Measurements from ENCODE around the gene GZF1.

The GZF1 gene

DNA sequence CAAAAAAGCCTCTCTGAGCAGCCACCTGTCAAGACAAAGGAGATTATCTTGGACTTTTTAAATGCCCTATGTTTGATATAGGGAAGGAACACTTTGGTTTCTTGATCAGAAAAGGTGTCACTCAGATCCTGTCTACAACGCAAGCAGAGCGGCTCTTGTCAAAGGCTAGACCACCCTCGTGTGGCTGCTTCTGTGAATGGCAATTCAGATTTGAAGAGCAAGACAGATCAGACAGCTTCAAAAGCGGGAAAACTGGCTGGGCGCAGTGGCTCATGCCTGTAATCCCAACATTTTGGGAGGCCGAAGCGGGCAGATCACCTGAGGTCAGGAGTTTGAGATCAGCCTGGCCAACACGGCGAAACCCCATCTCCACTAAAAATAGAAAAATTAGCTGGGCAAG is 21.5 kb upstream of the GZF1 start:
- H3K4me3 ChIP-seq (ENCODE audit: low read depth, low read length) = no peak overlapping the region

DNA sequence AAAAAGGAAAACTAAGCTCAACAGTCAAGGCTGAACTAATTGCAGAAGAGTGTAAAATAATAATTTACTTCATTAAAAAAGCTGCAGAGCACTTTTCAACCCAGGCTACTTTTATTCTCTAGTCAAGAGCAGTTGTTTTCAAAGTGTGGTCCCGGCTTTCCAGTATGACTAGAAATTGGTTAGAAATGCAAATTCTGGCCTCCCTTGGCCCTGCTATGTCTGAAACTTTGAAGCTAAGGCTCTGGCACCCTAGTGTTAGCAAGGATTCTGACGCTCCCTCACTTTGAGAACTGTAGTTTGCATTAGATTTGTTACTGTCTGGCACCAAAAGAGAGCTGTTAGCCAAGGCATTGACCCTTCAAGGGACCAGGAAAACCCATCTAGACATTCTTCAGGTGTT is 20.9 kb upstream of the GZF1 start:
- Histone ChIP-seq H3K9ac (no peak overlapping the region), H3K36me3 (ENCODE audit: control insufficient read depth, insufficient read depth, low read length) (no peaks in the 10 kb centered on the region), H3K79me2 (no peaks in the 10 kb centered on the region), H3K9me3 (ENCODE audit: control insufficient read depth, low read length) (no peaks in the 10 kb centered on the region), H3K4me1 (no peaks in the 10 kb centered on the region), H3K4me2 (ENCODE audit: low read length) (no peak overlapping the region), H3K27me3 (ENCODE audit: control insufficient read depth, insufficient read depth, low read length) (no peaks in the 10 kb centered on the region), H3K27ac (no peak overlapping the region), H3K4me3 (ENCODE audit: low read depth, low read length) (no peak overlapping the region), H2AFZ (no peak overlapping the region)
- TF ChIP-seq, protein P1, sequence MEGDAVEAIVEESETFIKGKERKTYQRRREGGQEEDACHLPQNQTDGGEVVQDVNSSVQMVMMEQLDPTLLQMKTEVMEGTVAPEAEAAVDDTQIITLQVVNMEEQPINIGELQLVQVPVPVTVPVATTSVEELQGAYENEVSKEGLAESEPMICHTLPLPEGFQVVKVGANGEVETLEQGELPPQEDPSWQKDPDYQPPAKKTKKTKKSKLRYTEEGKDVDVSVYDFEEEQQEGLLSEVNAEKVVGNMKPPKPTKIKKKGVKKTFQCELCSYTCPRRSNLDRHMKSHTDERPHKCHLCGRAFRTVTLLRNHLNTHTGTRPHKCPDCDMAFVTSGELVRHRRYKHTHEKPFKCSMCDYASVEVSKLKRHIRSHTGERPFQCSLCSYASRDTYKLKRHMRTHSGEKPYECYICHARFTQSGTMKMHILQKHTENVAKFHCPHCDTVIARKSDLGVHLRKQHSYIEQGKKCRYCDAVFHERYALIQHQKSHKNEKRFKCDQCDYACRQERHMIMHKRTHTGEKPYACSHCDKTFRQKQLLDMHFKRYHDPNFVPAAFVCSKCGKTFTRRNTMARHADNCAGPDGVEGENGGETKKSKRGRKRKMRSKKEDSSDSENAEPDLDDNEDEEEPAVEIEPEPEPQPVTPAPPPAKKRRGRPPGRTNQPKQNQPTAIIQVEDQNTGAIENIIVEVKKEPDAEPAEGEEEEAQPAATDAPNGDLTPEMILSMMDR (IDR thresholded peaks at IDR 0.05) = no peak

More for the DNA sequence above, 21.5 kb upstream of the GZF1 start:
- Histone ChIP-seq H3K79me2 (no peaks in the 10 kb centered on the region), H3K4me1 (no peaks in the 10 kb centered on the region), H3K36me3 (ENCODE audit: control insufficient read depth, insufficient read depth, low read length) (no peaks in the 10 kb centered on the region), H3K27ac (no peak overlapping the region), H3K9ac (no peak overlapping the region), H3K9me3 (ENCODE audit: control insufficient read depth, low read length) (no peaks in the 10 kb centered on the region), H3K4me2 (ENCODE audit: low read length) (no peak overlapping the region), H2AFZ (peak overlapping the region; percentile 1), H3K27me3 (ENCODE audit: control insufficient read depth, insufficient read depth, low read length) (no peaks in the 10 kb centered on the region)
- TF ChIP-seq, protein P1 (IDR thresholded peaks at IDR 0.05) = peak; percentile 70

- H3K4me2 ChIP-seq (ENCODE audit: low read length) = no peak overlapping the region
- no peak overlapping the region for H3K9ac ChIP-seq
- H3K36me3 ChIP-seq (ENCODE audit: control insufficient read depth, insufficient read depth, low read length) = no peaks in the 10 kb centered on the region
- no peaks in the 10 kb centered on the region for H3K27me3 ChIP-seq (ENCODE audit: control insufficient read depth, insufficient read depth, low read length)
- no peak overlapping the region for H2AFZ ChIP-seq
- no peak overlapping the region for H3K4me3 ChIP-seq (ENCODE audit: low read depth, low read length)
- H3K9me3 ChIP-seq (ENCODE audit: control insufficient read depth, low read length) = no peaks in the 10 kb centered on the region
- TF ChIP-seq, protein P1 (IDR thresholded peaks at IDR 0.05) = no peak
- no peaks in the 10 kb centered on the region for H3K4me1 ChIP-seq
- no peak overlapping the region for H3K27ac ChIP-seq
- H3K79me2 ChIP-seq = no peaks in the 10 kb centered on the region
Observed at GRCh38 chr20:23343590-23343989, 18.4 kb upstream of the GZF1 start.

DNA sequence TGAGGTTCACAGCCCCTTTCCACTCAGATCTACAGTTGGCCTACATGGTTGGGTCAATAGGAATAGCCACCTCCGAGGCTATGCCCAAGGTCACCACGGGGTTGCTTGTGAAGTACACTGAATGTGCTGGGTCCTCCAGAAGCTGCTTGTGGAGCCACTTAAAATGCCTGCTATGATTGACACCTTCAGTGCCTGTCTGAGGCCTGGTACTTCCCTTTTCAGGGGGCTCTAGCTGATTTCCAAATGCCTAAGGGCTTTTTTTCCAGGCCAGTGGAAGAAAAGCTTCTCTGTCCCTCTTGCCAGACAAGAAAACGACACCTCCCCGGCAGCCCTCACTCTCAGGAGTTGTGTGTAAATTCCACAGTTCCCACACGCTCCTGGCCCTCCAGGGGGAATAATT is 17.6 kb upstream of the GZF1 start:
- TF ChIP-seq, protein P1 (IDR thresholded peaks at IDR 0.05) = no peak
- H2AFZ ChIP-seq = no peak overlapping the region
- H3K27ac ChIP-seq = no peak overlapping the region
- H3K9me3 ChIP-seq (ENCODE audit: control insufficient read depth, low read length) = no peaks in the 10 kb centered on the region
- no peak overlapping the region for H3K4me3 ChIP-seq (ENCODE audit: low read depth, low read length)
- H3K4me2 ChIP-seq (ENCODE audit: low read length) = no peak overlapping the region
- no peaks in the 10 kb centered on the region for H3K36me3 ChIP-seq (ENCODE audit: control insufficient read depth, insufficient read depth, low read length)
- H3K9ac ChIP-seq = no peak overlapping the region
- H3K79me2 ChIP-seq = no peaks in the 10 kb centered on the region
- H3K27me3 ChIP-seq (ENCODE audit: control insufficient read depth, insufficient read depth, low read length) = no peaks in the 10 kb centered on the region
- H3K4me1 ChIP-seq = peaks cover 3% of the 10 kb centered on the region

- no peak overlapping the region for H2AFZ ChIP-seq
- no peak overlapping the region for H3K9ac ChIP-seq
- H3K4me2 ChIP-seq (ENCODE audit: low read length) = no peak overlapping the region
- TF ChIP-seq, protein P1 (IDR thresholded peaks at IDR 0.05) = no peak
- no peak overlapping the region for H3K4me3 ChIP-seq (ENCODE audit: low read depth, low read length)
- H3K27ac ChIP-seq = no peak overlapping the region
- H3K36me3 ChIP-seq (ENCODE audit: control insufficient read depth, insufficient read depth, low read length) = no peaks in the 10 kb centered on the region
- no peaks in the 10 kb centered on the region for H3K27me3 ChIP-seq (ENCODE audit: control insufficient read depth, insufficient read depth, low read length)
- H3K9me3 ChIP-seq (ENCODE audit: control insufficient read depth, low read length) = no peaks in the 10 kb centered on the region
- peaks cover 3% of the 10 kb centered on the region for H3K4me1 ChIP-seq
- H3K79me2 ChIP-seq = peaks cover 2% of the 10 kb centered on the region
Observed at GRCh38 chr20:23346002-23346401, 16.0 kb upstream of the GZF1 start.

All from parathyroid adenoma (tissue), 2 donors.